ENCODE results near the gene BTBD7. TPM values are rescaled to one million over a fixed set of nuclear protein-coding genes. Genes with fewer than 3 reads are reported as not detected.
A peak's percentile ranks its signal among the peaks of the same experiment; 100 is the strongest.

Gene BTBD7
- total and polyA plus RNA-seq, 11 donors, result 7.2 to 34.0 (median 20.2) TPM

- H3K27me3 ChIP-seq, result no peaks in the 10 kb centered on the region
- ATAC-seq (no peak), DNase-seq (no peak)
- no peak overlapping the region for H3K27ac ChIP-seq
- peaks cover 0 to 51% (median 19%) of the 10 kb centered on the region in 12 donors for H3K4me1 ChIP-seq
- H3K36me3 ChIP-seq, result no peaks in the 10 kb centered on the region
- no peaks in the 10 kb centered on the region for H3K9me3 ChIP-seq
- intact Hi-C loops (cut with DNase I), result no loop called here
- TF ChIP-seq CTCF (IDR thresholded peaks at IDR 0.05), result no peak
- no peak for TF ChIP-seq POLR2A (IDR thresholded peaks at IDR 0.05)
- no peak overlapping the region for H3K4me3 ChIP-seq
Observed at GRCh38 chr14:93306812-93307211, 26.0 kb downstream of the BTBD7 start.

DNA sequence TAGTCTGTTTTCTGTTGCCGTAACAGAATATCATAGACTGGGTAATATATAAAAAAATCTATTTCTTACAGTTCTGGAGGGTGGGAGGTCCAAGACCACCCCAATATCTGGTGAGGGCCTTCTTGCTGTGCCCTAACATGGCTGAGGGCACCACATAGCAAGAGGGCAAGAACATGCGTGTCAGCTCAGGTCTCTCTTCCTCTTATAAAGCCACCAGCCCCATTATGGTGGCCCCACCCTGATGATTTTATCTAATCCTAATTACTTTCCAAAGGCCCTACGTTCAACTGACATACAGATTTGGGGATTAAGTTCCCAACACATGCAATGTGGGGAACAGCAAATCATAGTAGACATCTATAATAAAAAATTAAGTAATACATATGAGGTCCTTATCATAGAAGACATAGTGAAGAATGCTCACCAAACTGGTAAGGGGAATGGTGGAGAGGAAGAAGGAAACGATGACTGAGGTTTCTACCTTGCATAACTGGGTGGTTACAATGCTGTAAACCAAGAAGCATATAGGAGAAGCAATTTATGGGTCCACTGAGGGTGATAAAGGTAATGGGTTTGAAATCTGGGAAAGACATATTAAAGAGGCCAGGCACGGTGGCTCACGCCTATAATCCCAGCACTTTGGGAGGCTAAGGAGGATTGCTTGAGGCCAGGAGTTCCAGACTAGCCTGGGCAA is 27.0 kb downstream of the BTBD7 start:
- no peak for TF ChIP-seq CTCF (IDR thresholded peaks at IDR 0.05)
- no peak for TF ChIP-seq POLR2A (IDR thresholded peaks at IDR 0.05)
- H3K9me3 ChIP-seq, result no peaks in the 10 kb centered on the region
- no peak overlapping the region for H3K27ac ChIP-seq
- DNase-seq (no peak), ATAC-seq (no peak)
- H3K4me3 ChIP-seq, result no peak overlapping the region
- intact Hi-C loops (cut with DNase I), result no loop called here
- 84 to 92% (median 89%) methylated on average over 6 of the region's 6 CpGs for WGBS, 4 donors
- H3K4me1 ChIP-seq, result peaks cover 0 to 51% (median 23%) of the 10 kb centered on the region in 12 donors
- no peaks in the 10 kb centered on the region for H3K36me3 ChIP-seq
- no peaks in the 10 kb centered on the region for H3K27me3 ChIP-seq

DNA sequence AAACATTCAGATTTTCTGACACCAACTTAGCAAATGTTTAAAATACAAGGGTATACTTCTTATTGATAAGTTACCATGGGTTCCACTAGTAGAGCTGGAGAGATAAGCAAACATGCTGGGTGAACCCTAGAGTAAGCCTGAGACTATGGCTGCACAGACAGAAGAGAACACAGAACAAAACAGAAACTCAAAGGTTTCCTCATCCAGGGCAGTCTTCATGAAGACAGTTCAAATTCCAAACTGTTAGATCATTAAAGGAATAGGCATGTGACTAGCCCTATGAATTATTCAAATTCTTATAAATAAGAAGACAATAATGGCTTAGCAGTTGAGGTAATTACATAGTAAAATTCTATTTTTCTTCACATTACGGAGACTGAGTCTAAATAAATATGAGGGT is 28.1 kb downstream of the BTBD7 start:
- WGBS, 4 donors, result 97 to 100% (median 98%) methylated on average over 1 of the region's 1 CpG
- Histone ChIP-seq H3K9me3 (no peaks in the 10 kb centered on the region), H3K4me3 (no peak overlapping the region), H3K4me1 (peaks cover 0 to 58% (median 23%) of the 10 kb centered on the region in 12 donors), H3K27me3 (no peaks in the 10 kb centered on the region), H3K36me3 (no peaks in the 10 kb centered on the region), H3K27ac (no peak overlapping the region)
- intact Hi-C loops (cut with DNase I), result no loop called here
- no peak for TF ChIP-seq POLR2A (IDR thresholded peaks at IDR 0.05)
- TF ChIP-seq CTCF (IDR thresholded peaks at IDR 0.05), result no peak
- ATAC-seq (no peak), DNase-seq (no peak)

DNA sequence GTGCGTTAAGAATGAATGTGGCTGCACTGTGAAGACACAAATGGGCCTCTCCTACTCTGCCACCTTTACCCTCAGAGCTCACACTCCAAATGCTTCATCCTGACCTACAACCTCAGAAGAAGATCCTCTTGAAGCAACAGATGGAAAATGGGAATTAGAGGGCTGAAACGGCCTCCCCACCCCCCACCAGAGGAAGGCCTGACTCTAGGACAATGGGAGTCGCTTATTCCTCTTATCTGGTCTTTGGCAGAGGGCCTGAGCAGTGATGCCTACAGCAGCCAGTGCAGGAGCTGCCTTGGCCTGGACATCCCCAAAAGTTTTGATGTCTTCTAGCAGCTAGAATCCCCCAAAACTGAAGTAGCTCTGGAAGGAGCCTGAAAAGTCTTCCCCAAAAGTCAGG is 29.2 kb downstream of the BTBD7 start:
- intact Hi-C loops (cut with DNase I), result no loop called here
- H3K36me3 ChIP-seq, result no peaks in the 10 kb centered on the region
- peak; percentile 66 to 87 (median 84) for ATAC-seq
- no peaks in the 10 kb centered on the region for H3K27me3 ChIP-seq
- DNase-seq, result peak in 4 of 5 donors; percentile 35 to 66 (median 39)
- no peak overlapping the region for H3K4me3 ChIP-seq
- no peak overlapping the region for H3K27ac ChIP-seq
- TF ChIP-seq CTCF (IDR thresholded peaks at IDR 0.05), result no peak
- WGBS, 4 donors, result 27 to 46% (median 35%) methylated on average over 3 of the region's 3 CpGs
- no peaks in the 10 kb centered on the region for H3K9me3 ChIP-seq
- peaks cover 0 to 67% (median 34%) of the 10 kb centered on the region in 12 donors for H3K4me1 ChIP-seq
